Measurements from ENCODE around the gene NAA50. TPM values are rescaled to one million over a fixed set of nuclear protein-coding genes. Genes with fewer than 3 reads are reported as not detected.

NAA50 gene
- total and polyA plus RNA-seq, 2 of the 13 experiments (the other 11 are each of a cell fraction or from before 2014, with no cell fraction given): 30.2 to 233 TPM

- TF ChIP-seq ZHX2 (IDR thresholded peaks at IDR 0.05; ENCODE audit: low read depth) (no peak), ZHX2 (CRISPR knock-in tag; IDR thresholded peaks at IDR 0.05; ENCODE audit: borderline replicate concordance) (no peak), SUZ12 (IDR thresholded peaks at IDR 0.05; ENCODE audit: low read depth, low read length) (no peak), ZFP1 (CRISPR knock-in tag; IDR thresholded peaks at IDR 0.05) (0 out of 2 replicates have a peak, but pooled peaks have one; percentile 45), ZKSCAN1 (IDR thresholded peaks at IDR 0.05; ENCODE audit: low read length) (no peak), FOSL1 (CRISPR knock-in tag; IDR thresholded peaks at IDR 0.05; ENCODE audit: borderline replicate concordance) (no peak), LBX2 (CRISPR knock-in tag; IDR thresholded peaks at IDR 0.05; ENCODE audit: borderline replicate concordance) (no peak), RFX3 (CRISPR knock-in tag; IDR thresholded peaks at IDR 0.05) (no peak), ZKSCAN8 (CRISPR knock-in tag; IDR thresholded peaks at IDR 0.05; ENCODE audit: borderline replicate concordance) (0 out of 2 replicates have a peak, but pooled peaks have one; percentile 18), HOXA7 (CRISPR knock-in tag; IDR thresholded peaks at IDR 0.05) (no peak), SMAD9 (CRISPR knock-in tag; IDR thresholded peaks at IDR 0.05) (no peak), HMGXB3 (CRISPR knock-in tag; IDR thresholded peaks at IDR 0.05; ENCODE audit: borderline replicate concordance) (peak; percentile 51; the same call in 1 of the 2 replicates), ZNF710 (CRISPR knock-in tag; IDR thresholded peaks at IDR 0.05; ENCODE audit: borderline replicate concordance) (peak; percentile 28; the same call in 1 of the 2 replicates), ZIK1 (CRISPR knock-in tag; IDR thresholded peaks at IDR 0.05; ENCODE audit: borderline replicate concordance, low read depth) (no peak), RARG (CRISPR knock-in tag; IDR thresholded peaks at IDR 0.05; ENCODE audit: low read depth) (no peak), SOX6 (IDR thresholded peaks at IDR 0.05) (no peak), SOX6 (CRISPR knock-in tag; IDR thresholded peaks at IDR 0.05) (peak; percentile 64; the same call in 1 of the 2 replicates)
Observed at GRCh38 chr3:113685956-113686721, 59.9 kb downstream of the NAA50 start (continued).

All from HepG2 (cell line).